ENCODE data around the gene PPP2R2D. TPM values are rescaled to one million over a fixed set of nuclear protein-coding genes. Genes with fewer than 3 reads are reported as not detected.

PPP2R2D gene
- total RNA-seq, 8 experiments from 2014 or later = 21.9 to 32.4 (median 30.7) TPM

- peaks cover 22 to 37% of the 10 kb centered on the region in 2 donors for H3K4me1 ChIP-seq (replicated peaks in 1 of 2)
- WGBS, 10 experiments = 75 to 100% (median 83%) methylated on average over 1 to 6 of the region's 6 CpGs; no CpG with 5 or more reads in 3 of the 10 experiments
- in situ Hi-C loops (cut with MboI; ENCODE audit: low pct_unique_long_range_greater_than_20kb in 2 of 9, low sequenced_read_pairs in 9 of 9, unreplicated experiment in 9 of 9) = no loop called here
- no peak for ATAC-seq (replicated peaks in 6 of 8)
- H3K4me3 ChIP-seq = no peak overlapping the region
- no peak overlapping the region for H3K27ac ChIP-seq
These were observed 74.2 kb downstream of the PPP2R2D start for GRCh38 chr10:131975003-131975402.

- no peak for ATAC-seq (replicated peaks in 6 of 8)
- 87 to 100% (median 96%) methylated on average over 1 to 8 of the region's 10 CpGs; no CpG with 5 or more reads in 4 of the 10 experiments for WGBS, 10 experiments
- in situ Hi-C loops (cut with MboI; ENCODE audit: low pct_unique_long_range_greater_than_20kb in 2 of 9, low sequenced_read_pairs in 9 of 9, unreplicated experiment in 9 of 9) = no loop called here
- Histone ChIP-seq H3K4me1 (replicated peaks in 1 of 2) (peaks cover 22 to 37% of the 10 kb centered on the region in 2 donors), H3K4me3 (no peak overlapping the region), H3K27ac (no peak overlapping the region)
These were observed 75.0 kb downstream of the PPP2R2D start for GRCh38 chr10:131975796-131976195.

GRCh38 chr10:131977323-131978096, 76.7 kb downstream of the PPP2R2D start:
- no peak for ATAC-seq (replicated peaks in 6 of 8)
- in situ Hi-C loops (cut with MboI; ENCODE audit: low pct_unique_long_range_greater_than_20kb in 2 of 9, low sequenced_read_pairs in 9 of 9, unreplicated experiment in 9 of 9) = no loop called here

GRCh38 chr10:131978366-131978765, 77.6 kb downstream of the PPP2R2D start:
- in situ Hi-C loops (cut with MboI; ENCODE audit: low pct_unique_long_range_greater_than_20kb in 2 of 9, low sequenced_read_pairs in 9 of 9, unreplicated experiment in 9 of 9) = no loop called here
- Histone ChIP-seq H3K4me1 (replicated peaks in 1 of 2) (peaks cover 22 to 38% of the 10 kb centered on the region in 2 donors), H3K27ac (no peak overlapping the region), H3K4me3 (peak overlapping the region in 3 of 5 donors; percentile 76 to 89 (median 84))
- ATAC-seq (replicated peaks in 6 of 8) = no peak
- 23 to 92% (median 55%) methylated on average over 1 to 3 of the region's 3 CpGs; no CpG with 5 or more reads in 2 of the 10 experiments for WGBS, 10 experiments

More at GRCh38 chr10:131977323-131978096, 76.7 kb downstream of the PPP2R2D start:
- peak overlapping the region in 1 of 5 donors; percentile 5 for H3K4me3 ChIP-seq
- peaks cover 22 to 37% of the 10 kb centered on the region in 2 donors for H3K4me1 ChIP-seq (replicated peaks in 1 of 2)
- WGBS, 10 experiments = 47 to 100% (median 78%) methylated on average over 1 to 7 of the region's 13 CpGs
- no peak overlapping the region for H3K27ac ChIP-seq

GRCh38 chr10:131978851-131979250, 78.0 kb downstream of the PPP2R2D start:
- no peak for ATAC-seq (replicated peaks in 6 of 8)
- Histone ChIP-seq H3K4me3 (peak overlapping the region in 3 of 5 donors; percentile 76 to 89 (median 84)), H3K4me1 (replicated peaks in 1 of 2) (peaks cover 22 to 37% of the 10 kb centered on the region in 2 donors), H3K27ac (no peak overlapping the region)
- 42 to 89% (median 65%) methylated on average over 3 to 5 of the region's 6 CpGs; no CpG with 5 or more reads in 5 of the 10 experiments for WGBS, 10 experiments
- in situ Hi-C loops (cut with MboI; ENCODE audit: low pct_unique_long_range_greater_than_20kb in 2 of 9, low sequenced_read_pairs in 9 of 9, unreplicated experiment in 9 of 9) = no loop called here

GRCh38 chr10:131979336-131979735, 78.5 kb downstream of the PPP2R2D start:
- in situ Hi-C loops (cut with MboI; ENCODE audit: low pct_unique_long_range_greater_than_20kb in 2 of 9, low sequenced_read_pairs in 9 of 9, unreplicated experiment in 9 of 9) = no loop called here
- Histone ChIP-seq H3K4me1 (replicated peaks in 1 of 2) (peaks cover 22 to 37% of the 10 kb centered on the region in 2 donors), H3K4me3 (peak overlapping the region; percentile 67 to 89 (median 76)), H3K27ac (no peak overlapping the region)
- WGBS, 10 experiments = 17 to 68% (median 47%) methylated on average over 2 to 7 of the region's 7 CpGs; no CpG with 5 or more reads in 5 of the 10 experiments
- ATAC-seq (replicated peaks in 6 of 8) = no peak

DNA sequence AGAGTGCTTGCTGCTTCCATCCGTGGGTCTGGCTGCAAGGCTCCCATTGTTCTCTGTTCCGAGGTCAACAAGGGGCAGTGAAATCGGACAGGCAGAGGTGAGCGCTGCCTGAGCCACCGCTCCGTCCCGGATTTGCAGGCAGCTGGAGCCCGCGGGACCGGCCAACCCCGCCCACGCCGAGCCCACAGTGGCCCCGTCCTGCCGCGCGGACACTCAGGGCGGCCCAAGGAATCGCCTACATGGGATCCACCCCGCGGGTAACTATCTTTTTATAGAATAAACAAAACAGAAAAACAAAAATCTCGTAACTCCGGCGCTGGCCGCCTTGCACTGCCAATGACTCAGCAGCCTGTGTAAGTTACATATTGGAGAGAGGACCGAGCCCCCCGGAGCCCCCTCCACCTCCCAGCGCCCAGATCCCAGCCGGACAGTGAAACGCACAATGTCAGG, 79.0 kb downstream of the PPP2R2D start:
- ATAC-seq (replicated peaks in 6 of 8) = peak in 6 of 8 experiments; percentile 1 to 25 (median 13)

DNA sequence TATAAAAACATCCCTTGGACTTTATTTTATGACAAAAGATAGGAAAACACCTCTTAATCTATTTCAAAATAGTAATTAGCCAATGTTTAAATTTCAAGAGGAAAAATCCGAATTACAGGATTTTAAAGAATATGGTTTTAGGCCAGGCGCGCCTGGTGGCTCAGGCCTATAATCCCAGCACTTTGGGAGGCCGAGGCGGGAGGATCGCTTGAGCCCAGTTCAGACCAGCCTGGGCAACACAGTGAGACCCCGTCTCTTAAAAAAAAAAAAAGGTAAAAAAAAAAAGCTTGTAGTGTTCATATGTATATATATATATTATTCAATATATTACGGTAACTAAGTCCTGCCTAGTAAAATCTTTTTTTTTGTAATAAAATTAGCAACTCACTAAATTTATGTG, 79.5 kb downstream of the PPP2R2D start:
- whole genome bisulfite sequencing, 10 experiments = 24 to 94% (median 53%) methylated on average over 3 to 8 of the region's 8 CpGs

More for the DNA sequence above, 79.0 kb downstream of the PPP2R2D start:
- 0 to 20% (median 2%) methylated on average over 1 to 16 of the region's 30 CpGs; no CpG with 5 or more reads in 1 of the 10 experiments for WGBS, 10 experiments
- peak overlapping the region; percentile 67 to 89 (median 76) for H3K4me3 ChIP-seq
- no peak overlapping the region for H3K27ac ChIP-seq
- peaks cover 22 to 37% of the 10 kb centered on the region in 2 donors for H3K4me1 ChIP-seq (replicated peaks in 1 of 2)
- in situ Hi-C loops (cut with MboI; ENCODE audit: low pct_unique_long_range_greater_than_20kb in 2 of 9, low sequenced_read_pairs in 9 of 9, unreplicated experiment in 9 of 9) = no loop called here

GRCh38 chr10:131980761-131981428, 80.1 kb downstream of the PPP2R2D start:
- 0 to 20% (median 2%) methylated on average over 3 to 16 of the region's 31 CpGs; no CpG with 5 or more reads in 3 of the 10 experiments for WGBS, 10 experiments
- Histone ChIP-seq H3K27ac (peak overlapping the region; percentile 46 to 67), H3K4me3 (peak overlapping the region; percentile 67 to 89 (median 76)), H3K4me1 (replicated peaks in 1 of 2) (peaks cover 19 to 37% of the 10 kb centered on the region in 2 donors)
- in situ Hi-C loops (cut with MboI; ENCODE audit: low pct_unique_long_range_greater_than_20kb in 2 of 9, low sequenced_read_pairs in 9 of 9, unreplicated experiment in 9 of 9) = no loop called here
- no peak for ATAC-seq (replicated peaks in 6 of 8)

More for the DNA sequence above, 79.5 kb downstream of the PPP2R2D start:
- Histone ChIP-seq H3K4me1 (replicated peaks in 1 of 2) (peaks cover 20 to 37% of the 10 kb centered on the region in 2 donors), H3K27ac (no peak overlapping the region), H3K4me3 (peak overlapping the region; percentile 67 to 89 (median 76))
- in situ Hi-C loops (cut with MboI; ENCODE audit: low pct_unique_long_range_greater_than_20kb in 2 of 9, low sequenced_read_pairs in 9 of 9, unreplicated experiment in 9 of 9) = no loop called here
- ATAC-seq (replicated peaks in 6 of 8) = no peak

DNA sequence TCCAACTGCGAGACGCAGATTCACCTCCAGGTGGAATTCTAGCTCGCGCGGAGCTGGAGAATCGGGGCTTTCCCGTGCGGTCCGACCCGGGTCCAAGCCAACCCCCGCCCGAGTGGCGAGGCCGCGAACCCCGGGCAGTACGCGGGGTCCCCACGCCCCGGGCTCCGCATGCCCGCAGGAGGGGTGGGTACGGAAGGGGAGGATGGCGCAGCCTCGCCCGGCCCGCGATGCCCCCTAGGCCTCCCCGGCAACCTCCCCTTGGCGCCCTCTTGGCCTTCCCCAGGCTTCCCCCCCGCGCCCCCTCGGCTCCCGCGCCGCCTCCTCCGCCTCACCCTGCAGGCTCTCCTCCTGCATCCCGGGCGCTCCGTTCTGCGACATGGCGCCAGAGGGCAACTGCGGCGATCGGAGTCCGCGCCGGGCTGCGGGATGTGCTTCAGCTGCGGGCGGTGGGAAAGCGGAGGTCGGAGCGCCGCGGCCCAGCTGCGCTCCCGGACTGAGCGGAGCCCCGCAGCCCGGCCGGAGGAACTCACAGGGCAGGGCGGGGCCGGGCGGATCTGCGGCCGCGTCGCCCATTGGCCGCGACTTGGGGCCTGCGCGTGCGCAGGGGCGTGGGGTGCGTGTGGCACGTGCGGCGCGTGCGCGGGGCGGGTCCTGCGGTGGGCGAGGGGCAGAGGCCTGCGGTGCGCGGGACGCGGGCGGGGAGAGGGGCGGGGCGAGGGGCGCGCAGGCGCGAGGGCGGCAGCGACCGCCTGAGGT, 80.8 kb downstream of the PPP2R2D start, which contains the start of gene BNIP3:
Gene BNIP3, minus strand, starts transcription at position 495 of the 756 bp plus-strand sequence. Its CDS starts 117 bp downstream, at position 378.
- peak; percentile 79 to 93 (median 90) for ATAC-seq (replicated peaks in 6 of 8)
- H3K4me1 ChIP-seq (replicated peaks in 1 of 2) = peaks cover 19 to 31% of the 10 kb centered on the region in 2 donors
- H3K27ac ChIP-seq = peak within 1 kb of the TSS; percentile 46 to 82
- in situ Hi-C loops (cut with MboI; ENCODE audit: low pct_unique_long_range_greater_than_20kb in 2 of 9, low sequenced_read_pairs in 9 of 9, unreplicated experiment in 9 of 9) = no loop called here
- peak within 1 kb of the TSS; percentile 67 to 89 (median 76) for H3K4me3 ChIP-seq
- WGBS, 10 experiments = 0% methylated on average over 1 to 3 of the region's 100 CpGs; no CpG with 5 or more reads in 5 of the 10 experiments

DNA sequence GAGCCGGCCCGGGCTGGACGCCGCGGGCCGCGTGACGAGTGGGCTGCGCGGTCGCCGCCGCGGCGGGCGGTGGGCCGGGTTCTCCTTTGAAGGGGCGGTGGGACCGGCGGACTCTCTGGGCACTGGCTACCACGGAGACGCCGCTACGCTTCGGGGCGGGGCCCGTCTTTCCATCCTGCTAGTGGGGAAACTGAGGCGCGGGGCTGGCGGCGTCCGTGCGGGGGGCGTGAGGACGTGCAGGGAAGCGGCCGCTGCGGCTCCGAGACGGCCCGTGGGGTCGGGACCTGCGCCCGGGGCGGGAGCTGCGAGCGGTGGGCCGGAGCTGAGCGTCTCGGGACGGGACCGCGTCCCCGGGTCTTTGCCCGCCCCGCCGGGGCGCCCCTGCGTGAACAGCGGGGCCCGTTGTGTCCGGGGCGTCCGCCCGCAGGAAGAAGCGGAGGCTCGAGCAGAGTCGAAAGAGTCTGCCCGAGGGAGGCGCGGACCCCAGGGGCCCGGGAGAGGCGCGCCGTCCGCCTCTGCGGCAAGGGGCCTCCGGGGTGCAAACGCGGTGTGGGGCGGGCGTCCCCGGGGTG, 81.5 kb downstream of the PPP2R2D start:
- ATAC-seq (replicated peaks in 6 of 8) = peak in 7 of 8 experiments; percentile 1 to 25 (median 9)
- in situ Hi-C loops (cut with MboI; ENCODE audit: low pct_unique_long_range_greater_than_20kb in 2 of 9, low sequenced_read_pairs in 9 of 9, unreplicated experiment in 9 of 9) = no loop called here
- peak overlapping the region; percentile 67 to 89 (median 76) for H3K4me3 ChIP-seq
- WGBS, 10 experiments = 0% methylated on average over 1 of the region's 83 CpGs; no CpG with 5 or more reads in 9 of the 10 experiments
- peaks cover 19 to 26% of the 10 kb centered on the region in 2 donors for H3K4me1 ChIP-seq (replicated peaks in 1 of 2)
- H3K27ac ChIP-seq = peak overlapping the region; percentile 41 to 82

DNA sequence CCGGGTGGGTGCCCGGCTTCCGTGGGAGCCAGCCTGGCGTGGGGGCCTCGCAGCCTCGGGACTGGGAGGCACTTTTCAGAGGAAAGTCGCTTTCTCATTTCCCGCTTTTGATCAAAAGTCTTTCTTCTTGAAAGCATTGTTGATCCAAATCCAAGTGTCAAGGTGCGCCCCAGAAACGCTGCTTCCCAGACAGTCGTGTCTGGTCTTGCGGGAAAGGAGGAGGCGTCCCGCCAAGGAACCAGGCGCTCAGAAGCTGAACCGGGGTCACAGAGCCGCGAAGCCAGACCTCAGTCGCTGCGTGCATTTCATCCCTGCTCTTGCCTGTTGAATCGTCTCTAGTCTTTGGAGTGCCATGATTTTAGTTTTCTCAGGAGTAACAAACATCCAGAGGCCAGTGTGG, 82.0 kb downstream of the PPP2R2D start:
- Histone ChIP-seq H3K27ac (no peak overlapping the region), H3K4me3 (peak overlapping the region; percentile 67 to 89 (median 76)), H3K4me1 (replicated peaks in 1 of 2) (peaks cover 15 to 21% of the 10 kb centered on the region in 2 donors)
- 40 to 100% (median 91%) methylated on average over 1 to 9 of the region's 21 CpGs; no CpG with 5 or more reads in 3 of the 10 experiments for WGBS, 10 experiments
- in situ Hi-C loops (cut with MboI; ENCODE audit: low pct_unique_long_range_greater_than_20kb in 2 of 9, low sequenced_read_pairs in 9 of 9, unreplicated experiment in 9 of 9) = no loop called here
- no peak for ATAC-seq (replicated peaks in 6 of 8)

Data from motor neuron (in vitro differentiated cells).